ENCODE measurements around the gene FGF14. TPM values are rescaled to one million over a fixed set of nuclear protein-coding genes. Genes with fewer than 3 reads are reported as not detected.

Gene FGF14
- total and polyA plus RNA-seq, 2 donors (not counting 1 experiment from before 2014, with no cell fraction given): under 0.01 TPM; not detected in 1

DNA sequence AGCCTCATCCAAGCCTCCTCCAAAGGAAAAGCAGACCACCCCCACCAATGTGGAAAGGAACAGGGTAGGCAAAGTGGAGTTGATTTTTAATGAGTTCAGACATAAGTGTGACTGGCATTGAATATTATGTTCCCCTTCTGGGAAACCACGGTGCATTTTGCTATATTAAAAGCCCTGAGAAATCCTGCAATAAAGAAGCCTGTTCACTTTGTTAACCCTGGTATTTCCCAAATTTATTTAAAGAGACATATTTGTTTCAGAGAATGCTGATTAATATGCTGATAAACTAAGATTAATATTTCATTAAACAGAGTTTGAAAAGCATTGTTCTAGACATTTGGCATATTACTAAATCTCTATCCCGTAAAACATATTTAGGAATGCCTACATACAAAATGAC is 151.4 kb downstream of the FGF14 start:
- no CpG with 5 or more reads among the region's 2 CpGs for WGBS (ENCODE audit: insufficient coverage)
- intact Hi-C loops (cut with micrococcal nuclease): no loop called here

GRCh38 chr13:102244607-102245227 is 157.1 kb downstream of the FGF14 start:
- no peak overlapping the region for H3K27ac Mint-ChIP-seq
- no peaks in the 10 kb centered on the region for H3K9me3 Mint-ChIP-seq (ENCODE audit: insufficient read depth)
- Histone ChIP-seq H3K4me2 (replicated peaks; ENCODE audit: low read depth, low read length, poor library complexity, severe bottlenecking) (no peak overlapping the region), H2AFZ (ENCODE audit: insufficient read depth, low read depth, low read length, poor library complexity, severe bottlenecking) (no peak overlapping the region), H4K20me1 (ENCODE audit: control insufficient read depth, insufficient read depth, low read length, poor library complexity, severe bottlenecking) (no peaks in the 10 kb centered on the region), H3K9ac (ENCODE audit: low read length) (no peak overlapping the region), H3K9me3 (ENCODE audit: control extremely low read depth in 1 of 3, control insufficient read depth in 2 of 3, insufficient read depth in 1 of 3, low read length in 2 of 3) (no peaks in the 10 kb centered on the region), H3K4me3 (ENCODE audit: control extremely low read depth in 1 of 5, extremely low read depth in 1 of 5, insufficient read depth in 1 of 5, low read depth in 2 of 5, low read length in 4 of 5) (no peak overlapping the region), H3K27ac (ENCODE audit: low read length in 2 of 2) (no peak overlapping the region), H3K4me1 (ENCODE audit: control insufficient read depth in 2 of 2, insufficient read depth in 2 of 2, low read length in 2 of 2) (no peaks in the 10 kb centered on the region), H3K27me3 (replicated peaks in 1 of 4; ENCODE audit: control extremely low read depth in 1 of 4, control insufficient read depth in 3 of 4, insufficient read depth in 4 of 4, low read length in 3 of 4) (no peaks in the 10 kb centered on the region), H3K36me3 (replicated peaks in 1 of 2; ENCODE audit: control extremely low read depth in 1 of 2, control insufficient read depth in 1 of 2, extremely low read depth in 1 of 2, insufficient read depth in 2 of 2, low read length in 1 of 2) (no peaks in the 10 kb centered on the region), H3K79me2 (ENCODE audit: control insufficient read depth, insufficient read depth, low read length) (no peaks in the 10 kb centered on the region)
- DNase-seq: no peak
- H3K4me3 Mint-ChIP-seq: no peak overlapping the region
- CTCF ChIA-PET: no interaction called here
- ATAC-seq (ENCODE audit: low read depth): no peak
- 100% methylated on average over 1 of the region's 3 CpGs for WGBS (ENCODE audit: insufficient coverage)
- POLR2A ChIA-PET: no interaction called here
- TF ChIP-seq EZH2 (IDR thresholded peaks at IDR 0.05; ENCODE audit: borderline replicate concordance, insufficient read depth, low read depth, low read length, poor library complexity, severe bottlenecking) (no peak), CTCF (IDR thresholded peaks at IDR 0.05) (no peak)
- no peaks in the 10 kb centered on the region for H3K27me3 Mint-ChIP-seq
- H3K4me1 Mint-ChIP-seq: no peaks in the 10 kb centered on the region
- intact Hi-C loops (cut with micrococcal nuclease): no loop called here

More for the DNA sequence above, 151.4 kb downstream of the FGF14 start:
- no peaks in the 10 kb centered on the region for H3K9me3 ChIP-seq (ENCODE audit: control extremely low read depth in 1 of 3, control insufficient read depth in 2 of 3, insufficient read depth in 1 of 3, low read length in 2 of 3)
- no peak overlapping the region for H3K4me3 Mint-ChIP-seq
- ChIA-PET CTCF (no interaction called here), POLR2A (no interaction called here)
- H3K4me3 ChIP-seq (ENCODE audit: control extremely low read depth in 1 of 5, extremely low read depth in 1 of 5, insufficient read depth in 1 of 5, low read depth in 2 of 5, low read length in 4 of 5): no peak overlapping the region
- H3K79me2 ChIP-seq (ENCODE audit: control insufficient read depth, insufficient read depth, low read length): no peaks in the 10 kb centered on the region
- no peak overlapping the region for H3K27ac ChIP-seq (ENCODE audit: low read length in 2 of 2)
- no peak overlapping the region for H3K9ac ChIP-seq (ENCODE audit: low read length)
- H3K4me2 ChIP-seq (replicated peaks; ENCODE audit: low read depth, low read length, poor library complexity, severe bottlenecking): no peak overlapping the region
- no peaks in the 10 kb centered on the region for H3K27me3 Mint-ChIP-seq
- H3K27me3 ChIP-seq (replicated peaks in 1 of 4; ENCODE audit: control extremely low read depth in 1 of 4, control insufficient read depth in 3 of 4, insufficient read depth in 4 of 4, low read length in 3 of 4): no peaks in the 10 kb centered on the region
- H3K36me3 ChIP-seq (replicated peaks in 1 of 2; ENCODE audit: control extremely low read depth in 1 of 2, control insufficient read depth in 1 of 2, extremely low read depth in 1 of 2, insufficient read depth in 2 of 2, low read length in 1 of 2): no peaks in the 10 kb centered on the region
- no peaks in the 10 kb centered on the region for H3K4me1 ChIP-seq (ENCODE audit: control insufficient read depth in 2 of 2, insufficient read depth in 2 of 2, low read length in 2 of 2)
- H3K4me1 Mint-ChIP-seq: no peaks in the 10 kb centered on the region
- H3K9me3 Mint-ChIP-seq (ENCODE audit: insufficient read depth): no peaks in the 10 kb centered on the region
- H2AFZ ChIP-seq (ENCODE audit: insufficient read depth, low read depth, low read length, poor library complexity, severe bottlenecking): no peak overlapping the region
- TF ChIP-seq CTCF (IDR thresholded peaks at IDR 0.05) (no peak), EZH2 (IDR thresholded peaks at IDR 0.05; ENCODE audit: borderline replicate concordance, insufficient read depth, low read depth, low read length, poor library complexity, severe bottlenecking) (no peak)
- ATAC-seq (ENCODE audit: low read depth) (no peak), DNase-seq (no peak)
- H4K20me1 ChIP-seq (ENCODE audit: control insufficient read depth, insufficient read depth, low read length, poor library complexity, severe bottlenecking): no peaks in the 10 kb centered on the region
- no peak overlapping the region for H3K27ac Mint-ChIP-seq

Measured in B cell (primary cell).